ENCODE data around the gene RPL27A.
A peak's percentile ranks its signal among the peaks of the same experiment; 100 is the strongest.

GRCh38 chr11:8682303-8683114, at the start of gene RPL27A, which contains the start of gene TRIM66:
- peak; percentile 99 for TF ChIP-seq POLR2AphosphoS5 (IDR thresholded peaks at IDR 0.05; ENCODE audit: low read depth, low read length)
- TF ChIP-seq TAF1 (IDR thresholded peaks at IDR 0.05; ENCODE audit: low read depth, low read length): peak; percentile 97
- peak; percentile 99 for TF ChIP-seq POLR2A (IDR thresholded peaks at IDR 0.05; ENCODE audit: low read depth, low read length)
- TF ChIP-seq SPI1 (IDR thresholded peaks at IDR 0.05; ENCODE audit: low read depth, low read length): peak; percentile 98
- no peak for TF ChIP-seq PAX5 (IDR thresholded peaks at IDR 0.05; ENCODE audit: insufficient read depth, low read length, severe bottlenecking)
- TF ChIP-seq POU2F2 (IDR thresholded peaks at IDR 0.05; ENCODE audit: low read depth, low read length): peak; percentile 91
